GM12878 (cell line): ENCODE measurements around the gene NBEA. TPM values are rescaled to one million over a fixed set of nuclear protein-coding genes. Genes with fewer than 3 reads are reported as not detected.

Source experiments
- ATAC-seq: fragments of 200-7000 bp; cut with Tn5 transposase; 3 replicates; pipeline ENCODE4 v1.9.1; 2020; ENCODE audit warnings: mild to moderate bottlenecking, moderate library complexity
- BruUV-seq: library from RNA; stranded (reverse); fragments of 400-500 nt; replicated peaks from 2 replicates; lab custom pipeline; 2021; lab: Mats Ljungman, UMichigan
- CTCF ChIA-PET: fragments of 300-600 bp; sonication (Branson Sonifier 250); formaldehyde crosslinking; extraction: SDS; loops from one replicate; lab custom pipeline; 2021; ENCODE audit warnings: inconsistent platforms; lab: Yijun Ruan, JAX
- POLR2A ChIA-PET: fragments of 350-600 bp; formaldehyde crosslinking; extraction: SDS; loops from one replicate; lab custom pipeline; 2021; ENCODE audit warnings: inconsistent platforms; lab: Charles Lee
- RAD21 ChIA-PET: fragments of 300-600 bp; sonication (Branson Sonifier 250); formaldehyde crosslinking; loops from one replicate; lab custom pipeline; 2023; ENCODE audit warnings: antibody characterized with exemption; ENCODE audit not compliant: unreplicated experiment; lab: Charles Lee
- SMC1A ChIA-PET: fragments of 300-600 bp; sonication (Branson Sonifier 250); formaldehyde crosslinking; loops from one replicate; lab custom pipeline; 2023; ENCODE audit not compliant: unreplicated experiment, uncharacterized antibody; lab: Charles Lee
- DNase-seq: peaks from one replicate; pipeline ENCODE4 v3.0.0-alpha.2; 2011; ENCODE audit warnings: low read depth, low spot score
- FAIRE-seq: peaks from 3 replicates; lab custom pipeline; 2011; peaks lifted over from hg19 to GRCh38; lab: Jason Lieb, UNC
- H2AFZ ChIP-seq: 2 replicates; pipeline ENCODE4 v1.6.0; 2011; ENCODE audit warnings: low read depth, low read length, control low read depth; ENCODE audit not compliant: control insufficient read depth
- H3K27ac ChIP-seq: 2 replicates; pipeline ENCODE4 v1.5.1; 2011; ENCODE audit warnings: control low read depth; ENCODE audit not compliant: control insufficient read depth, insufficient read depth
- H3K27me3 ChIP-seq, 2 experiments: replicated peaks in 1 of 2; 2 replicates each; pipeline versions ENCODE4 v1.6.0 to v1.6.1; 2011; ENCODE audit warnings: low read length in 1 of 2; ENCODE audit not compliant: control insufficient read depth in 2 of 2, insufficient read depth in 2 of 2
- H3K36me3 ChIP-seq, 2 experiments: 2 replicates each; pipeline ENCODE4 v1.5.1; 2011; ENCODE audit warnings: low read length in 1 of 2; ENCODE audit not compliant: control insufficient read depth in 2 of 2, insufficient read depth in 2 of 2
- H3K4me1 ChIP-seq: 2 replicates; pipeline ENCODE4 v1.6.1; 2011; ENCODE audit warnings: mild to moderate bottlenecking, low read length, moderate library complexity, mixed read lengths; ENCODE audit not compliant: control insufficient read depth, insufficient read depth
- H3K4me2 ChIP-seq: 2 replicates; pipeline ENCODE4 v1.6.0; 2011; ENCODE audit warnings: control low read depth; ENCODE audit not compliant: control insufficient read depth, insufficient read depth
- H3K4me3 ChIP-seq: fragments of 200-600 bp; sonication (generic); 2 replicates; pipeline ENCODE4 v1.5.1; 2016
- H3K79me2 ChIP-seq: 2 replicates; pipeline ENCODE4 v1.6.0; 2011; ENCODE audit warnings: low read length; ENCODE audit not compliant: control insufficient read depth, insufficient read depth
- H3K9ac ChIP-seq: 2 replicates; pipeline ENCODE4 v1.8.0; 2011; ENCODE audit warnings: low read length, control low read depth, mixed read lengths; ENCODE audit not compliant: control insufficient read depth, insufficient read depth
- H3K9me3 ChIP-seq: replicated peaks from 3 replicates; pipeline ENCODE4 v1.5.1; 2011; ENCODE audit warnings: mild to moderate bottlenecking, low read length; ENCODE audit not compliant: control insufficient read depth, insufficient read depth
- H4K20me1 ChIP-seq: 2 replicates; pipeline ENCODE4 v1.6.0; 2011; ENCODE audit not compliant: control insufficient read depth, insufficient read depth
- DPF2 ChIP-seq: fragments of 450-650 bp; IDR thresholded peaks from 2 replicates; pipeline ENCODE4 v1.6.1; 2017; ENCODE audit warnings: mild to moderate bottlenecking
- GABPA ChIP-seq: IDR thresholded peaks from 2 replicates; pipeline ENCODE4 v1.6.1; 2014; ENCODE audit warnings: antibody characterized with exemption, low read depth, mild to moderate bottlenecking, inconsistent platforms
- JUND ChIP-seq: IDR thresholded peaks from 2 replicates; pipeline ENCODE4 v1.6.1; 2012; ENCODE audit warnings: low read depth, mild to moderate bottlenecking, low read length, improper control_type of control experiment, moderate library complexity
- SMAD1 ChIP-seq: fragments of 450-650 bp; IDR thresholded peaks from 2 replicates; pipeline ENCODE4 v1.6.1; 2018; ENCODE audit warnings: mild to moderate bottlenecking, low read depth; ENCODE audit not compliant: partially characterized antibody
- ZNF384 ChIP-seq: IDR thresholded peaks from 2 replicates; pipeline ENCODE4 v1.6.1; 2012; ENCODE audit warnings: low read depth, mild to moderate bottlenecking, low read length, improper control_type of control experiment, borderline replicate concordance
- in situ Hi-C: fragments of 300-500 bp; cut with MboI; formaldehyde crosslinking; loops from 9 replicates; pipeline ENCODE4 v1.14.3; 2018; ENCODE audit warnings: mixed read lengths
- intact Hi-C: fragments of 100-400 bp; cut with micrococcal nuclease; formaldehyde crosslinking; loops from one replicate; pipeline ENCODE4 v1.14.2; 2022; ENCODE audit not compliant: unreplicated experiment
- polyA plus RNA-seq, 11 experiments: library from polyadenylated mRNA; depleted of rRNA in 4 of 11; unstranded in 6 of 11; stranded (reverse) in 5 of 11; fragments of >200 nt; fragmentation: Nextera tagmentation in 4 of 11; fragmentation: Illumina TruSeq in 1 of 11; extraction: Ambion mirVana in 4 of 11; extraction: Trizol in 1 of 11; gene quantifications; 1 replicate in 1 of 11; 2 replicates in 10 of 11; pipeline versions ENCODE4 v1.2.1 to v1.2.3, GENCODE V29; 2011 to 2016; ENCODE audit warnings: inconsistent platforms in 2 of 11, missing spikeins in 2 of 11, low read depth in 1 of 11
- total RNA-seq, 4 experiments: library from RNA; depleted of rRNA in 3 of 4; stranded (reverse); fragments of >200 nt in 3 of 4; fragmentation: Illumina TruSeq in 1 of 4; extraction: Trizol in 1 of 4; gene quantifications; 2 replicates each; pipeline versions ENCODE4 v1.2.1 to v1.2.3, GENCODE V29; 2013 to 2021
- TF ChIP-seq, protein P1 (sequence below): IDR thresholded peaks from 2 replicates; pipeline ENCODE4 v1.6.1; 2012; ENCODE audit warnings: improper control_type of control experiment, low read depth, low read length; ENCODE audit not compliant: insufficient replicate concordance
- TF ChIP-seq, protein P2 (sequence below): fragments of 450-650 bp; IDR thresholded peaks from 2 replicates; pipeline ENCODE4 v1.6.1; 2017; ENCODE audit warnings: mild to moderate bottlenecking

Gene NBEA
- total and polyA plus RNA-seq, 10 of the 15 experiments (the other 5 are each of a cell fraction or from before 2014, with no cell fraction given): 0.23 to 3.6 (median 0.55) TPM

DNA sequence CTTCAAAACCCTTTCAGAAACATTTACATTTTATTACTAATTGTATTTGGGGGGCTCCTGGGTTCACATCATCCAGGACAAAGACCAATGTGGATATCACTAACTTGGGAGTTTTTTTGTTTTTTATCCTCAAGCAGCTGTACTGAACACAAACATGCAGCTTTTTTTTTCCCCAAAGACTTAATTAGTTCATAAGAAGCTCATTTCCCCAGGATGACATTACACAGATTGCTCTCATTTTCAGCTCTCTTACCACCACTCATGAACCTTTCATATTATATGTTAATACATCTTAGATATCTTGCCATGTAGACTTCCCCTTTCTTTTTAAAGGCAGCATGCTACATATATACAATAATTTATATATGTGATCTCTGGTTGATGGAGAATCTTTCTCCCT, 653.1 kb downstream of the NBEA start:
- no peak overlapping the region for H3K4me2 ChIP-seq
- ChIA-PET CTCF (no interaction called here), RAD21 (no interaction called here), POLR2A (no interaction called here)
- no peak overlapping the region for H3K4me3 ChIP-seq
- H3K27ac ChIP-seq: no peak overlapping the region
- no peak overlapping the region for H2AFZ ChIP-seq
- H3K9ac ChIP-seq: no peak overlapping the region
- in situ Hi-C loops (no loop called here), intact Hi-C loops (no loop called here)
- H3K27me3 ChIP-seq: no peaks in the 10 kb centered on the region
- ATAC-seq (no peak), FAIRE-seq (no peak)
- H3K36me3 ChIP-seq: no peaks in the 10 kb centered on the region
- TF ChIP-seq GABPA: no peak
- no peak for TF ChIP-seq SMAD1
- TF ChIP-seq DPF2: no peak
- TF ChIP-seq, protein P1, sequence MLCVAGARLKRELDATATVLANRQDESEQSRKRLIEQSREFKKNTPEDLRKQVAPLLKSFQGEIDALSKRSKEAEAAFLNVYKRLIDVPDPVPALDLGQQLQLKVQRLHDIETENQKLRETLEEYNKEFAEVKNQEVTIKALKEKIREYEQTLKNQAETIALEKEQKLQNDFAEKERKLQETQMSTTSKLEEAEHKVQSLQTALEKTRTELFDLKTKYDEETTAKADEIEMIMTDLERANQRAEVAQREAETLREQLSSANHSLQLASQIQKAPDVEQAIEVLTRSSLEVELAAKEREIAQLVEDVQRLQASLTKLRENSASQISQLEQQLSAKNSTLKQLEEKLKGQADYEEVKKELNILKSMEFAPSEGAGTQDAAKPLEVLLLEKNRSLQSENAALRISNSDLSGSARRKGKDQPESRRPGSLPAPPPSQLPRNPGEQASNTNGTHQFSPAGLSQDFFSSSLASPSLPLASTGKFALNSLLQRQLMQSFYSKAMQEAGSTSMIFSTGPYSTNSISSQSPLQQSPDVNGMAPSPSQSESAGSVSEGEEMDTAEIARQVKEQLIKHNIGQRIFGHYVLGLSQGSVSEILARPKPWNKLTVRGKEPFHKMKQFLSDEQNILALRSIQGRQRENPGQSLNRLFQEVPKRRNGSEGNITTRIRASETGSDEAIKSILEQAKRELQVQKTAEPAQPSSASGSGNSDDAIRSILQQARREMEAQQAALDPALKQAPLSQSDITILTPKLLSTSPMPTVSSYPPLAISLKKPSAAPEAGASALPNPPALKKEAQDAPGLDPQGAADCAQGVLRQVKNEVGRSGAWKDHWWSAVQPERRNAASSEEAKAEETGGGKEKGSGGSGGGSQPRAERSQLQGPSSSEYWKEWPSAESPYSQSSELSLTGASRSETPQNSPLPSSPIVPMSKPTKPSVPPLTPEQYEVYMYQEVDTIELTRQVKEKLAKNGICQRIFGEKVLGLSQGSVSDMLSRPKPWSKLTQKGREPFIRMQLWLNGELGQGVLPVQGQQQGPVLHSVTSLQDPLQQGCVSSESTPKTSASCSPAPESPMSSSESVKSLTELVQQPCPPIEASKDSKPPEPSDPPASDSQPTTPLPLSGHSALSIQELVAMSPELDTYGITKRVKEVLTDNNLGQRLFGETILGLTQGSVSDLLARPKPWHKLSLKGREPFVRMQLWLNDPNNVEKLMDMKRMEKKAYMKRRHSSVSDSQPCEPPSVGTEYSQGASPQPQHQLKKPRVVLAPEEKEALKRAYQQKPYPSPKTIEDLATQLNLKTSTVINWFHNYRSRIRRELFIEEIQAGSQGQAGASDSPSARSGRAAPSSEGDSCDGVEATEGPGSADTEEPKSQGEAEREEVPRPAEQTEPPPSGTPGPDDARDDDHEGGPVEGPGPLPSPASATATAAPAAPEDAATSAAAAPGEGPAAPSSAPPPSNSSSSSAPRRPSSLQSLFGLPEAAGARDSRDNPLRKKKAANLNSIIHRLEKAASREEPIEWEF: no peak
- TF ChIP-seq, protein P2, sequence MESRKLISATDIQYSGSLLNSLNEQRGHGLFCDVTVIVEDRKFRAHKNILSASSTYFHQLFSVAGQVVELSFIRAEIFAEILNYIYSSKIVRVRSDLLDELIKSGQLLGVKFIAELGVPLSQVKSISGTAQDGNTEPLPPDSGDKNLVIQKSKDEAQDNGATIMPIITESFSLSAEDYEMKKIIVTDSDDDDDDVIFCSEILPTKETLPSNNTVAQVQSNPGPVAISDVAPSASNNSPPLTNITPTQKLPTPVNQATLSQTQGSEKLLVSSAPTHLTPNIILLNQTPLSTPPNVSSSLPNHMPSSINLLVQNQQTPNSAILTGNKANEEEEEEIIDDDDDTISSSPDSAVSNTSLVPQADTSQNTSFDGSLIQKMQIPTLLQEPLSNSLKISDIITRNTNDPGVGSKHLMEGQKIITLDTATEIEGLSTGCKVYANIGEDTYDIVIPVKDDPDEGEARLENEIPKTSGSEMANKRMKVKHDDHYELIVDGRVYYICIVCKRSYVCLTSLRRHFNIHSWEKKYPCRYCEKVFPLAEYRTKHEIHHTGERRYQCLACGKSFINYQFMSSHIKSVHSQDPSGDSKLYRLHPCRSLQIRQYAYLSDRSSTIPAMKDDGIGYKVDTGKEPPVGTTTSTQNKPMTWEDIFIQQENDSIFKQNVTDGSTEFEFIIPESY: no peak
- no peak for TF ChIP-seq JUND
- no peak for TF ChIP-seq ZNF384
- TF ChIP-seq, all 136 proteins: peak for 0
- no TSS peak for BruUV-seq
- Histone ChIP-seq H3K4me1 (no peaks in the 10 kb centered on the region), H3K9me3 (no peaks in the 10 kb centered on the region), H3K79me2 (no peaks in the 10 kb centered on the region), H4K20me1 (no peaks in the 10 kb centered on the region)
- DNase-seq: no peak
- SMC1A ChIA-PET: no interaction called here
